Measurements from ENCODE around the gene NTM. TPM values are rescaled to one million over a fixed set of nuclear protein-coding genes. Genes with fewer than 3 reads are reported as not detected.

The NTM gene
- total RNA-seq, 1 experiment from 2014 or later: not detected

DNA sequence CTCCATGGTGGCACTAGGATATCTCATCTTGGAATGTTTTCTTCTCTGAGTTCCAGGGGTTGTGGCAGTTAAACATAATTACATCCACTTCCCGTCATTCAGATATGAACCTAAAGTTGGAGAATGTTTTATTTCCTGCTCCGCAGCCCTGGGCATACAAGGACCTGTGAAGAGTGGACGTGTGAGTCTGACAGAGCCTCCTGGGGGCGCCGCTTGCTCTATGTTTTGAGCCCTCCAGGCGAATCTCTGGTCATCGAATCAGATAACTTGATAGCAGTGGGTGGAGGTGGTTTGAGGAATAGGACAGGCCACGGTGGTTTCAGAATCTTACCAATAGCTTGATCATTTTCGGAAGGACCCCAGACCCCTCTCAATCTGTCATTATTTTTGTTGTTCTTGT lies 174.2 kb downstream of the NTM start:
- Histone ChIP-seq H3K9ac (ENCODE audit: low read length) (no peak overlapping the region), H3K79me2 (ENCODE audit: insufficient read depth, low read length) (no peaks in the 10 kb centered on the region), H3K9me3 (ENCODE audit: control insufficient read depth in 1 of 2, insufficient read depth in 1 of 2, low read depth in 1 of 2, low read length in 2 of 2) (peaks cover 0 to 3% of the 10 kb centered on the region in 2 experiments; a peak in 2 of 4 replicates), H2AFZ (ENCODE audit: low read depth, low read length, poor library complexity, severe bottlenecking) (no peak overlapping the region), H3K4me3 (replicated peaks in 1 of 2; ENCODE audit: low read depth in 1 of 2, low read length in 2 of 2) (no peak overlapping the region), H3K27ac (ENCODE audit: low read depth, low read length) (no peak overlapping the region), H3K4me2 (ENCODE audit: low read length) (no peak overlapping the region), H3K9me2 (ENCODE audit: insufficient read depth) (no peaks in the 10 kb centered on the region), H4K20me1 (ENCODE audit: insufficient read depth) (no peaks in the 10 kb centered on the region), H3K27me3 (ENCODE audit: insufficient read depth, low read length) (no peaks in the 10 kb centered on the region), H3K36me3 (ENCODE audit: control insufficient read depth in 1 of 2, insufficient read depth in 2 of 2, low read length in 2 of 2) (no peaks in the 10 kb centered on the region), H3K4me1 (ENCODE audit: control insufficient read depth in 1 of 2, insufficient read depth in 2 of 2, low read length in 2 of 2) (no peaks in the 10 kb centered on the region)
- ChIA-PET RAD21 (ENCODE audit: low non-redundant PET in 1 of 2, low total read pairs in 2 of 2, uncharacterized antibody in 2 of 2, unreplicated experiment in 2 of 2) (no interaction called here), CTCF (no interaction called here), POLR2A (no interaction called here)
- BruUV-seq (replicated peaks): no TSS peak
- ATAC-seq (no peak), DNase-seq (ENCODE audit: low read depth, low spot score) (no peak)
- intact Hi-C loops (cut with micrococcal nuclease): no loop called here
- TF ChIP-seq POLR2AphosphoS5 (IDR thresholded peaks at IDR 0.05; ENCODE audit: low read depth, low read length) (no peak), CEBPB (IDR thresholded peaks at IDR 0.05; ENCODE audit: low read depth) (no peak), POLR2A (IDR thresholded peaks at IDR 0.05; ENCODE audit: borderline replicate concordance, extremely low read depth, insufficient read depth, insufficient read length) (no peak), ATF3 (IDR thresholded peaks at IDR 0.05) (no peak), ZNF274 (IDR thresholded peaks at IDR 0.05; ENCODE audit: low read depth, low read length) (no peak), REST (IDR thresholded peaks at IDR 0.05; ENCODE audit: low read depth) (no peak), EZH2phosphoT487 (IDR thresholded peaks at IDR 0.05; ENCODE audit: borderline replicate concordance) (no peak), SP1 (IDR thresholded peaks at IDR 0.05; ENCODE audit: low read depth) (no peak), TCF7L2 (IDR thresholded peaks at IDR 0.05; ENCODE audit: borderline replicate concordance, extremely low read depth, insufficient read depth, insufficient read length) (no peak), ZFX (IDR thresholded peaks at IDR 0.05) (no peak), JUND (IDR thresholded peaks at IDR 0.05) (no peak), RAD21 (IDR thresholded peaks at IDR 0.05; ENCODE audit: low read depth) (no peak), FOSL1 (IDR thresholded peaks at IDR 0.05; ENCODE audit: low read depth) (no peak), YY1 (IDR thresholded peaks at IDR 0.05; ENCODE audit: extremely low read depth, insufficient replicate concordance, low read depth, low read length) (no peak), SRF (IDR thresholded peaks at IDR 0.05; ENCODE audit: low read depth) (no peak), EGR1 (IDR thresholded peaks at IDR 0.05; ENCODE audit: low read depth) (no peak)

Data from HCT116 (cell line).